Measurements from ENCODE around the gene KDM4C. TPM values are rescaled to one million over a fixed set of nuclear protein-coding genes. Genes with fewer than 3 reads are reported as not detected.
"Not testable (repeated sequence)": the region's sequence is repeated elsewhere in the genome, so short reads cannot be mapped to it uniquely, and the experiment has no call there.

The KDM4C gene
- polyA plus RNA-seq, 4 donors: 13.4 to 19.0 (median 17.3) TPM

- DNase-seq (ENCODE audit: low read depth in 4 of 4, low spot score in 2 of 4): no peak
Observed at GRCh38 chr9:6794936-6795335, 37.2 kb downstream of the KDM4C start.

- no peak for DNase-seq (ENCODE audit: low read depth in 4 of 4, low spot score in 2 of 4)
Observed at GRCh38 chr9:6802926-6803325, 45.2 kb downstream of the KDM4C start.

GRCh38 chr9:6805532-6805931 is 47.8 kb downstream of the KDM4C start:
- no peak for DNase-seq (ENCODE audit: low read depth in 4 of 4, low spot score in 2 of 4)

GRCh38 chr9:6806318-6806717 is 48.5 kb downstream of the KDM4C start:
- DNase-seq (ENCODE audit: low read depth in 4 of 4, low spot score in 2 of 4): not testable (repeated sequence)

- DNase-seq (ENCODE audit: low read depth in 4 of 4, low spot score in 2 of 4): not testable (repeated sequence)
Observed at GRCh38 chr9:6807669-6808068, 49.9 kb downstream of the KDM4C start.

- DNase-seq (ENCODE audit: low read depth in 4 of 4, low spot score in 2 of 4): no peak
Observed at GRCh38 chr9:6811436-6811835, 53.7 kb downstream of the KDM4C start.

- DNase-seq (ENCODE audit: low read depth in 4 of 4, low spot score in 2 of 4): no peak
Observed at GRCh38 chr9:6816581-6816980, 58.8 kb downstream of the KDM4C start.

GRCh38 chr9:6818292-6818922 is 60.6 kb downstream of the KDM4C start:
- no peak for DNase-seq (ENCODE audit: low read depth in 4 of 4, low spot score in 2 of 4)

GRCh38 chr9:6819112-6819511 is 61.3 kb downstream of the KDM4C start:
- no peak for DNase-seq (ENCODE audit: low read depth in 4 of 4, low spot score in 2 of 4)

GRCh38 chr9:6819529-6819928 is 61.8 kb downstream of the KDM4C start:
- no peak for DNase-seq (ENCODE audit: low read depth in 4 of 4, low spot score in 2 of 4)

- DNase-seq (ENCODE audit: low read depth in 4 of 4, low spot score in 2 of 4): no peak
Observed at GRCh38 chr9:6822696-6823095, 64.9 kb downstream of the KDM4C start.

- DNase-seq (ENCODE audit: low read depth in 4 of 4, low spot score in 2 of 4): peak in 2 of 4 donors; percentile 53 to 79
Observed at GRCh38 chr9:6827439-6828145, 69.8 kb downstream of the KDM4C start.

- DNase-seq (ENCODE audit: low read depth in 4 of 4, low spot score in 2 of 4): no peak
Observed at GRCh38 chr9:6829027-6829426, 71.3 kb downstream of the KDM4C start.

GRCh38 chr9:6829536-6829935 is 71.8 kb downstream of the KDM4C start:
- DNase-seq (ENCODE audit: low read depth in 4 of 4, low spot score in 2 of 4): no peak

- DNase-seq (ENCODE audit: low read depth in 4 of 4, low spot score in 2 of 4): no peak
Observed at GRCh38 chr9:6833518-6834192, 75.9 kb downstream of the KDM4C start.

GRCh38 chr9:6834306-6834705 is 76.5 kb downstream of the KDM4C start:
- DNase-seq (ENCODE audit: low read depth in 4 of 4, low spot score in 2 of 4): no peak

- DNase-seq (ENCODE audit: low read depth in 4 of 4, low spot score in 2 of 4): no peak
Observed at GRCh38 chr9:6838158-6838557, 80.4 kb downstream of the KDM4C start.

GRCh38 chr9:6842584-6842947 is 84.8 kb downstream of the KDM4C start:
- DNase-seq (ENCODE audit: low read depth in 4 of 4, low spot score in 2 of 4): no peak

GRCh38 chr9:6843742-6844141 is 86.0 kb downstream of the KDM4C start:
- no peak for DNase-seq (ENCODE audit: low read depth in 4 of 4, low spot score in 2 of 4)

- DNase-seq (ENCODE audit: low read depth in 4 of 4, low spot score in 2 of 4): no peak
Observed at GRCh38 chr9:6844267-6844666, 86.5 kb downstream of the KDM4C start.

- DNase-seq (ENCODE audit: low read depth in 4 of 4, low spot score in 2 of 4): no peak
Observed at GRCh38 chr9:6845128-6845826, 87.5 kb downstream of the KDM4C start.
